NCI-H1105 treated with DMSO at 0.1 percent for 48 hours (cell line): ENCODE measurements around the gene BAD.
A peak's percentile ranks its signal among the peaks of the same experiment; 100 is the strongest.

Experiments
- DNase-seq: peaks from one replicate; lab custom pipeline; 2025; lab: John Stamatoyannopoulos, UW

Gene BAD

DNA sequence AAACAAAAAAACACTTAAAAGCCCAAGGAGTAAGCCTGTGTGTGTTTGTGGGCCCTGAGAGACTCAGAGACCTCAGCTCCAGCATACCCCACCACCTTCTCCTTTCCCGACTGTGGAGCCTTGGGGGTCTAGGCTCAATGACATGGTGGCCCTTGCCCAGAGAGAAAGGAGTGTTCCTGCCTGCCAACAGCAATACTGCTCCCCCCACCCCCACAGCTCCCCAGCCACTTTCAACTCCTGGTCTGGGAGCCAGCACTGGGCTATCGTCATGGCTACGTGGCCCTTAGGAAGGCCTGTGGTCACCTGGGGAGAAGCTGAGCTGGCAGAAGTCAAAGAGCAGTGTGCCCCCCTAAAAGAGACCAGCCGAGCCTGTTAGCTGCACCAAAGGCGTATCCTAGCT lies 40.4 kb downstream of the BAD start:
- DNase-seq = no peak

GRCh38 chr11:64243236-64243854 lies 41.1 kb downstream of the BAD start:
- DNase-seq = no peak

DNA sequence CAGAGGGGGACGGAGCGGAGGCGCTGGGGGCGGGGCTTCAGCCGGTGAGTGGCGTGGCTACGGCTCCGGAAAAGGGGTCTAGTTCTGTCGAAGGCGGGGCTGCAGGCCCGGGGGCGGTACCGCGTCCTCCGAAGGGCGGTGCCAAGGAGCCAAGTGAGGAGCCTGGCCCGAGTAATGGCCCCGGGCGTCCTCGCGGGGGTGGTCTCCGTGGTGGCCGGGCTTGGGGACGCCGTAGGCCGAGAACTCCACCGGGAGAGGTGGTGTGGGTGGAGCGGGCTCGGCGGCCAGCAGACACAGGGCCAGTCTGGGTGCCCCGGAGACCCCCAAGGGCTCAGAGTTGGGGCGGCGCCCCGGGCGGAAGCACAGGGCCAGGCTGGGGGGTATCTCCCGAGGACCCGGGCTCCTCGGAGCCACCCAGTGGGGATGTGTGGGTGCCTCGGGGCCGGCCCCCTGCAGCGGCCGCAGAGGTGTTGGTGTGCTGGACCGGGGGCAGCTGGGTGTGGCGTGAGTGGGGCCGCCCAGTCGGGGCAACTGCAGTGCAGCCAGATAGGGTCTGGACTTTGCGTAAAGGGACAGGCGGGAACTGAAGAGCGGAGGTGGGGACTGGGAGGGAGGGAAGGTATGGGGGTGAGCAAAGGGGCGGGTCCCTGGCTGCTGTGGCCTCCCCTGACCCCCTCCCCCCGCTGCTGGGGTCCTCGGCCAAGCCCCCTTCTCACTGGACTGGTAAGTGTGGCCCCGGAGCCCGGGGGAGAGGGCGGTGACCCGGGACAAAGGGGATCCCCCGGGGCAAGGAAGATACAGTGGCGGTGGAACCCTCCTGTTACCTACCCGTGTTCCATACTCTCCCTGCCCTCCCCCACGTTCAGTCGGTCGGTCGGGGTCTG lies 42.7 kb downstream of the BAD start:
- DNase-seq = no peak

DNA sequence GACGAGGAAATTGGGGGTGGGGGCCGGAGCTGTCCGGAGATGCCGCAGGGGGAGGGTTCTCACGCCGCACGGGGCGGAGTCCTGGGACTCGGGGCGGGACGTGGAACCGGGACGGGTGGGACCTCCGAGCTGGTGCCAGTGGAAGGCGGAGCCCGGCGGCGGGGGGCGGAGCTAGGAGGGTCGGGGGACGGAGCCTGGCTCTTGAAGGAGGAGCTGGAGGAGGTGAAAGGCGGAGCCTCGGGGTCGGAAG lies 43.3 kb downstream of the BAD start:
- DNase-seq = peak; percentile 95

GRCh38 chr11:64240435-64241240 lies 43.8 kb downstream of the BAD start, which contains the start of gene FKBP2:
FKBP2 (plus strand) TSS chr11:64241095; CDS start chr11:64242388, 1,293 bp downstream.
- peak; percentile 93 for DNase-seq

DNA sequence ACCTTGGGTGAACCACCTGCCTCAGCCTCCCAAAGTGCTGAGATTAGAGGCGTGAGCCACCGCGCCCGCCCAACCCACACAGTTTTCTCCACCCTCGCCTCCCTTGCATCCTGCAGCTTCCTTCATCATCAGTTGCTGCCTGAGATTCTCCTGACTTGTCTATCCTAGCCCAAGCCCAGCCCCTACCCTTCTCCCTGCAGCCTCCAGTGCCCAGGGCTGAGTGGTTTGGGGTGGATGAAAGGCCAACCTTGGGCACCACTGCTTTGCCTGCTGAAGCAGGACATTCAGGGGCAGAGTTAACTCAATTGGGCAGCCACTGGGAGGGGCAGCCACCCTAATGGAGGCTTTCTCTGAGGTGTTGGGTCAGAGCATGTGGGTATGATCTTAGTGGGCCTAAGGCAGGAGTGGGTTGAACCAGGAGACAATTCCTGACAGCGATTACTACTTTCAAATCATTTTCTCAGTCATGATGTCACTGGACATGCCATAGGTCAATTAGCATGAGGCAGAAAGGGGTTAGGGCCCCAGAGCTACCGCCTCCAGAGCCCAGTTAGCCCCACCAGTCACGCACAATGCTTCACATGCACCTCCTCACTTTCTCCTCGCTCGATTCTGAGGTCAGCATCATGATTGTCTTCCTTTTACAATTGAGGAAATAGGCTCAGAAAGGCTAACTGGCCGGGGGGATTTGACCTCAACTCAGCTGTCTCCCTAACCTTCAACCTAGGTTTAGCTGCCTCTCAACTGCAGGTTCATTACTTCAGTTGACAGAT lies 44.6 kb downstream of the BAD start:
- no peak for DNase-seq

DNA sequence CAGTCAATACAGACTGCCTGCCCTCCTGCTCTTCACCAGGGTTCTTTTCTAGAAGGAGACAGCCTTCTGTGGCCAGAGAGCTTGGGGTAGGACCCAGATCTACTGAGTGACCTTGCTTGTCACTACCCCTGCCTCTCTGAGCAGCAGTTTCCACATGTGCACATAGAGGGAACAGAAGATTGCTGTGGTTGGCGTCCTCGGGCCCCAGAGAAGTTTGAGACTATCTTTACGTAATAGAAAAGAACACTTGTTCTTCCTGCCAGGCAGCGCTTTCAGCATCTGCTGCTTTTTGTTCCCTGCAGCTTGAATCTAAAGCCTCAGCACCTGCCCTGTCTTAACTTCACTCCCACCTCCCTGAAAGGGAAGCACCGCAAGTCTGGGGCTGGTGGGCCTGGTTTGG lies 45.5 kb downstream of the BAD start:
- no peak for DNase-seq

- no peak for DNase-seq
These were observed 46.4 kb downstream of the BAD start for GRCh38 chr11:64238076-64238475.

GRCh38 chr11:64237484-64237951 lies 46.9 kb downstream of the BAD start:
- DNase-seq = peak; percentile 96

DNA sequence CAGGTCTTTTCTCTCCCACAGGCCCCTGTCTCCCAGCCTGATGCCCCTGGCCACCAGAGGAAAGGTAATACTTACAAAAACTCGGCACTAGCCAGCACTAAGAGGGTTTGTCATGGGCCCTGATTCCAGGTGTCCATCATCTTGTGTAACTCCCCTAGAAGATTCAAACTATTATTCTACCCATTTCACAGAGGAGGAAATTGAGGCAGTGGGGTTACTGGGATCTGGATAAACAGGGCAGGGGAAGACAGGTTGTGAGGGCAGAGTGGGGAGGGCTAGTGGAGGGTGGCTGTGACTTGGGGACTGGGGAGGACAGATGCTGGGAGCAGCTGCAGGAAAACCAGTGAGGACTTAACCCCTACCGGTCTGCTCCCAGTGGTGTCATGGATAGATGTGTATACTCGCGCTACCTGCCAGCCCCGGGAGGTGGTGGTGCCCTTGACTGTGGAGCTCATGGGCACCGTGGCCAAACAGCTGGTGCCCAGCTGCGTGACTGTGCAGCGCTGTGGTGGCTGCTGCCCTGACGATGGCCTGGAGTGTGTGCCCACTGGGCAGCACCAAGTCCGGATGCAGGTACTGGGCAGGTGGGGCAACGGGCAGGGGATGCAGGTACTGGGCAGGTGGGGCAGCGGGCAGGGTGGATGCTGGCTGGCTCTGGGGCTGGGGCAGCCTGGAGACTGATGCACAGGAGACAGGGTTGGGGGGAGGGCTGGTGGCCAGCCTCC lies 48.9 kb downstream of the BAD start:
- DNase-seq = no peak

- DNase-seq = peak; percentile 40
These were observed 49.7 kb downstream of the BAD start for GRCh38 chr11:64234647-64235379.

DNA sequence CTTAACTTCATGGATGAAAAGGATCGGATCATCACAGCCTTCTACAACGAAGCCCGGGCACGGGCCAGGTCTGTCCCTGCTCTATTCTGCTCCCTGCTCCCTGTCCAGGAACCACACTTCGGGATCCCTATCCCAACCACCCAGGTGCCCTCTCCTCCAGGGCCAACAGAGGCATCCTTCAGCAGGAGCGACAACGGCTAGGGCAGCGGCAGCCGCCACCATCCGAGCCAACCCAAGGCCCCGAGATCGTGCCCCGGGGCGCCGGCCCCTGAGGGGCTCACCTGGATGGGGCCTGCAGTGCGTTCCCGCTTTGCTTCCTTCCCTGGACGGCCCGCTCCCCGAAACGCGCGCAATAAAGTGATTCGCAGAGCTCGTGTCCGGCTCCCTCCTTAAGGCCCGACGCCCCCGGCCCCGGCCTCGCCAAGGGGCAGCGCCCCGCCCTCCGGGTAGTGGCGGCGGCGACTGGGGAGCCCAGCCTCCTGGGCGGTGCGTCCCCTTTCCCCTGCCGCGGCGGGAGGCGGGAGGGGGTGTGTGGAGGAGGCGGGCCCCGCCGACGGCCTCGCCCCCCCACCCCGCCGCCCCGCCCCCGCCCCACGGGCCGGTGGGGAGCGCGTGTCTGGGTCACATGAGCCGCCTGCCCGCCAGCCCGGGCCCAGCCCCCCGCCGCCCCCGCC lies 50.4 kb downstream of the BAD start, which contains the start of gene VEGFB:
VEGFB (plus strand) TSS at position 672 of the 674 bp plus-strand sequence. CDS start 250 bp downstream, outside the sequence.
- DNase-seq = peak; percentile 56

DNA sequence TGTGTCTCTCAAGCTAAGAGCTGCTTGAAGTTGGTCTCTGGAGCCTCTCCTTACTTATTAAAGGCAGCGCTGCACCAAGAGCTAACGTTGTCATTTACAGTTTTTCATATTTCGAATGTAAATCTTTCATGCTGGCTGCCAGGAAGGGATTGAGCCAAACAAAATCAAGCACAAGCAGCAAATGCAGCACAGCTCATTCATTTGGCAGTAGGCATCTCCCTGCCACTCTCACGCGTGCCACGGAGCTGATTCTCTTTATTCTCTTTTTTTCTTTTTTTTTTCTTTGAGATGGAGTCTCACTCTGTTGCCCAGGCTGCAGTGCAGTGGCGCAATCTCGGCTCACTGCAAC lies 51.5 kb downstream of the BAD start:
- DNase-seq = no peak

DNA sequence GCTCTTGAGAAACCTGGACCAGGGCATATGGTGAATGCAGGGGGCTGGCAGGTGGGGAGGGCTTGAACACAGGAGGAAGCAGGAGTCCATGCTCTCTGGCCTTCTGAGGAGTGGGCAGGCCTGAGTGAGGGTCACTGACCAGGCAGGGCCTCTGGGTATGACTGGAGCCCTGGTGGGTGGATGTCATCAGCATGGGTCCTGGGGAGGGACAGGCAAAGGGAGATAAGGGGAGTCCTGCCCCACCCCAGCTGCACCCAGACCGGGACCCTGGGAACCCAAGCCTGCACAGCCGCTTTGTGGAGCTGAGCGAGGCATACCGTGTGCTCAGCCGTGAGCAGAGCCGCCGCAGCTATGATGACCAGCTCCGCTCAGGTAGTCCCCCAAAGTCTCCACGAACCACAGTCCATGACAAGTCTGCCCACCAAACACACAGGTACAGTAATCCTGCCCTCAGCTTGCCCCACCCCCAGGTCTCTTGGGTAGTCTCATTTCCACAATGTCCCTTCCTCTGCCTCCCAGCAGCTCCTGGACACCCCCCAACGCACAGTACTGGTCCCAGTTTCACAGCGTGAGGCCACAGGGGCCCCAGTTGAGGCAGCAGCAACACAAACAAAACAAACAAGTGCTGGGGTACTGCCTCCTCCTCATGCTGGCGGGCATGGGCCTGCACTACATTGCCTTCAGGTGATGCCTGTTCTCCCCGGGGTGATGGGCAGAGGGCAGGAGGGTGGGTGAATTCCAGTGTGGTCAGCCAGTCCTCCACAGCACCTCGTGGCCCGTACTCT lies 52.1 kb downstream of the BAD start:
- no peak for DNase-seq

- no peak for DNase-seq
These were observed 52.9 kb downstream of the BAD start for GRCh38 chr11:64231546-64231945.

DNA sequence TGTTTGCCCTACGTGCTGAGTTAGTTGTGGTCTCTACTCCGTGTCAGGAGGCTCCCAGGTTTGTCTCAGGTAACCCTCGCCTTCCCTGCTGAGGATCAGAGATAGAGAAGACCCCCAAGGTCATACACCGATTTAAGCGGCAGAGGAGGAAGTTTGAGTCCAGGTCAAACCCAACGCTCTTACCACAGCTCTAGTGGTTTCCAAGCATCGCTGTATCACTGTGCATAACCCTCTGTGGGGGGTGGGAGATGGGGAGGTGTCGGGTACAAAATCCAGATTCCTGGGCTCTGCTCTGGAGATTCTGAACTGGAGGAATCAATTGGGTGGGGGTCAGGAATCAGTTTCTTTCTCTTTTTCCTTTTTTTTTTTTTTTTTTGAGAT lies 53.5 kb downstream of the BAD start:
- DNase-seq = no peak

GRCh38 chr11:64230171-64230984 lies 54.1 kb downstream of the BAD start, which contains the start of gene DNAJC4:
DNAJC4 (plus strand) TSS chr11:64230548; CDS start chr11:64230855, 307 bp downstream.
- peak; percentile 95 for DNase-seq

GRCh38 chr11:64229744-64230170 lies 54.7 kb downstream of the BAD start:
- DNase-seq = no peak
